Measurements from ENCODE around the gene HDAC4. TPM values are rescaled to one million over a fixed set of nuclear protein-coding genes. Genes with fewer than 3 reads are reported as not detected.

HDAC4 gene
- total RNA-seq, 1 donor from 2014 or later = 7.8 TPM

GRCh38 chr2:239378021-239378917 is 22.6 kb downstream of the HDAC4 start:
- Histone ChIP-seq H3K36me3 (ENCODE audit: control insufficient read depth, insufficient read depth, low read length) (no peaks in the 10 kb centered on the region), H3K27me3 (ENCODE audit: control insufficient read depth, insufficient read depth, low read length) (no peaks in the 10 kb centered on the region), H3K4me3 (ENCODE audit: low read depth, low read length) (no peak overlapping the region)
- no peak for TF ChIP-seq CTCF (IDR thresholded peaks at IDR 0.05; ENCODE audit: insufficient read depth, low read length, poor library complexity, severe bottlenecking)
- no peak for DNase-seq (ENCODE audit: low read depth)

- TF ChIP-seq CTCF (IDR thresholded peaks at IDR 0.05; ENCODE audit: insufficient read depth, low read length, poor library complexity, severe bottlenecking) = no peak
- H3K4me3 ChIP-seq (ENCODE audit: low read depth, low read length) = no peak overlapping the region
- no peak for DNase-seq (ENCODE audit: low read depth)
- H3K36me3 ChIP-seq (ENCODE audit: control insufficient read depth, insufficient read depth, low read length) = no peaks in the 10 kb centered on the region
- no peaks in the 10 kb centered on the region for H3K27me3 ChIP-seq (ENCODE audit: control insufficient read depth, insufficient read depth, low read length)
These were observed 23.2 kb downstream of the HDAC4 start for GRCh38 chr2:239377591-239377990.

GRCh38 chr2:239376942-239377531 is 23.8 kb downstream of the HDAC4 start:
- H3K4me3 ChIP-seq (ENCODE audit: low read depth, low read length) = no peak overlapping the region
- no peaks in the 10 kb centered on the region for H3K27me3 ChIP-seq (ENCODE audit: control insufficient read depth, insufficient read depth, low read length)
- no peak for TF ChIP-seq CTCF (IDR thresholded peaks at IDR 0.05; ENCODE audit: insufficient read depth, low read length, poor library complexity, severe bottlenecking)
- no peak for DNase-seq (ENCODE audit: low read depth)
- no peaks in the 10 kb centered on the region for H3K36me3 ChIP-seq (ENCODE audit: control insufficient read depth, insufficient read depth, low read length)

- no peak overlapping the region for H3K4me3 ChIP-seq (ENCODE audit: low read depth, low read length)
These were observed 24.5 kb downstream of the HDAC4 start for GRCh38 chr2:239376351-239376750.

GRCh38 chr2:239375278-239376061 is 25.4 kb downstream of the HDAC4 start:
- DNase-seq (ENCODE audit: low read depth) = no peak
- no peaks in the 10 kb centered on the region for H3K36me3 ChIP-seq (ENCODE audit: control insufficient read depth, insufficient read depth, low read length)
- no peak for TF ChIP-seq CTCF (IDR thresholded peaks at IDR 0.05; ENCODE audit: insufficient read depth, low read length, poor library complexity, severe bottlenecking)
- H3K4me3 ChIP-seq (ENCODE audit: low read depth, low read length) = no peak overlapping the region
- H3K27me3 ChIP-seq (ENCODE audit: control insufficient read depth, insufficient read depth, low read length) = no peaks in the 10 kb centered on the region

More at GRCh38 chr2:239376351-239376750, 24.5 kb downstream of the HDAC4 start:
- Histone ChIP-seq H3K36me3 (ENCODE audit: control insufficient read depth, insufficient read depth, low read length) (no peaks in the 10 kb centered on the region), H3K27me3 (ENCODE audit: control insufficient read depth, insufficient read depth, low read length) (no peaks in the 10 kb centered on the region)
- no peak for DNase-seq (ENCODE audit: low read depth)
- no peak for TF ChIP-seq CTCF (IDR thresholded peaks at IDR 0.05; ENCODE audit: insufficient read depth, low read length, poor library complexity, severe bottlenecking)

Measured in kidney epithelial cell (primary cell).